CD4-positive, alpha-beta memory T cell (primary cell): ENCODE data around the gene ADGRD1. TPM values are rescaled to one million over a fixed set of nuclear protein-coding genes. Genes with fewer than 3 reads are reported as not detected.

Experiments used
- polyA plus RNA-seq, 2 donors: library from polyadenylated mRNA; unstranded; fragments of 300-500 nt; fragmentation: Illumina TruSeq; gene quantifications; one replicate each; pipeline ENCODE4 v1.2.3, GENCODE V29; 2021
- total RNA-seq, 2 experiments: library from RNA; stranded (reverse); gene quantifications; one replicate each; pipeline ENCODE4 v1.2.3, GENCODE V29; 2021

ADGRD1 gene
- total and polyA plus RNA-seq, 4 experiments from 2014 or later, result not detected

Other genes starting within 250 kb of the ADGRD1 start
- gene RIMBP2, start 237.6 kb upstream of the ADGRD1 start, total RNA-seq, result under 1 TPM in 1 of 2 experiments, not detected in 1; 0.20 TPM
- gene RIMBP2, start 237.6 kb upstream of the ADGRD1 start, polyA plus RNA-seq, result not detected
- gene STX2, start 114.7 kb upstream of the ADGRD1 start, total RNA-seq, result 10 to 100 TPM; 30.2 to 35.3 TPM
- gene STX2, start 114.7 kb upstream of the ADGRD1 start, polyA plus RNA-seq, result 10 to 100 TPM; 12.1 to 12.9 TPM
- gene RAN, start 81.8 kb upstream of the ADGRD1 start, total RNA-seq, result 100 to 1,000 TPM; 289 to 333 TPM
- 100 to 1,000 TPM; 750 to 868 TPM for gene RAN, start 81.8 kb upstream of the ADGRD1 start, polyA plus RNA-seq